ENCODE results near the gene FGD2.

- TF ChIP-seq ZNF565 (CRISPR knock-in tag; conservative IDR thresholded peaks at IDR 0.05; ENCODE audit: low read depth) (no peak), ZFP3 (CRISPR knock-in tag; IDR thresholded peaks at IDR 0.05) (no peak)
These were observed 11.5 kb downstream of the FGD2 start for GRCh38 chr6:37016995-37017394.
